GM19099 (cell line): ENCODE data around the gene HS1BP3.

Source experiments
- POLR2A ChIP-seq: IDR thresholded peaks from 3 replicates; pipeline ENCODE4 v1.6.1; 2011; ENCODE audit warnings: low read depth; ENCODE audit not compliant: insufficient read length; ENCODE audit errors: extremely low read depth

The HS1BP3 gene

GRCh38 chr2:20647211-20647610 lies 3.7 kb downstream of the HS1BP3 start:
- TF ChIP-seq POLR2A = no peak

- TF ChIP-seq POLR2A = no peak
These were observed 4.5 kb downstream of the HS1BP3 start for GRCh38 chr2:20646446-20646845.

GRCh38 chr2:20645761-20646160 lies 5.1 kb downstream of the HS1BP3 start:
- TF ChIP-seq POLR2A = no peak

- TF ChIP-seq POLR2A = no peak
These were observed 5.6 kb downstream of the HS1BP3 start for GRCh38 chr2:20645301-20645701.

GRCh38 chr2:20643826-20644225 lies 7.1 kb downstream of the HS1BP3 start:
- no peak for TF ChIP-seq POLR2A

GRCh38 chr2:20643060-20643459 lies 7.8 kb downstream of the HS1BP3 start:
- TF ChIP-seq POLR2A = no peak

GRCh38 chr2:20642055-20642971 lies 8.6 kb downstream of the HS1BP3 start:
- TF ChIP-seq POLR2A = no peak

- no peak for TF ChIP-seq POLR2A
These were observed 9.5 kb downstream of the HS1BP3 start for GRCh38 chr2:20641123-20641985.

- TF ChIP-seq POLR2A = no peak
These were observed 10.3 kb downstream of the HS1BP3 start for GRCh38 chr2:20640411-20641122.

- TF ChIP-seq POLR2A = no peak
These were observed 12.1 kb downstream of the HS1BP3 start for GRCh38 chr2:20638646-20639430.

- TF ChIP-seq POLR2A = no peak
These were observed 12.9 kb downstream of the HS1BP3 start for GRCh38 chr2:20638014-20638413.

GRCh38 chr2:20637147-20637546 lies 13.8 kb downstream of the HS1BP3 start:
- TF ChIP-seq POLR2A = no peak

- TF ChIP-seq POLR2A = no peak
These were observed 15.0 kb downstream of the HS1BP3 start for GRCh38 chr2:20635675-20636584.
